ENCODE data around the gene TMEM129.

Gene TMEM129

DNA sequence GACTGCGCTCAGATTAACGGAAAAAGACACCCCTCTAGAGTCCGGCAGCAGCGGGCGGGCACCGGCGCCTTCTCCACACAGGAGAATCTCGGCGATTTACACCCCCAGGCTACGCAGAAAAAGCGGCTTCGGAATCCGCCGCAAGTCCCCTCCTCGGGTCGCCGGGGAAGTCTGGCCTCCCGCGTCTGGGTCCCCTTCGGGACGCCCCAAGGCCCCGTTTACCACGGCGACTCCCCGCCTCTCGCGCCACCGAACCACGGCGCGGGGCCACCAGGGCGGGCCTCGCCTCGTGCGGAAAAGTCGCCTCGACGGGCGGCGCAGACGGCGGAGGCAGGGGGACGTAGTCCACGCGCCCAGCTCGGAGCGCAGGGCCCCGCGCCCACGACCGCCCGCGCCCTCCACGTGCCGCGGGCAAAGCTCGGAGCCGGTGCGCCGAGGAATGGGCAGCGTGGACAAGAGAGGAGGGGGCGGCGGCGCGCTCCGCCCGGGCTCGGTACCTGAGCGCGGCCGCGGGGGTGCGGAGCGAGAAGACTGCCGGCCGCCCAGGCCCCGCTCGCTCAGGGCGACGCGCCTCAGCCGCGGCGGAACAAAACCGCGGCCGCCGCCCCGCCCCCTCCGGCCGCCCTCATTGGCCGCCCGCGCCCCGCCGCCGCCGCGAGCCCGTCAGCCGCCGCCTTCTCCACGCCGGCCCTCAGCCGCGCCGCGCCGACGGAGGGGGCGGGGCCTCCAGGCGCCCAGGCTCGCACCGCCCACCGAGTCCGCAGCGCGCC is 37.2 kb downstream of the TMEM129 start, which contains the start of gene FAM53A:
Gene FAM53A, minus strand, starts transcription at position 578 of the 770 bp plus-strand sequence. CDS start 15,572 bp downstream, outside the sequence.
- peak; percentile 82 for ATAC-seq
- TF ChIP-seq ZNF8 (CRISPR knock-in tag; IDR thresholded peaks at IDR 0.05), result no peak
- no peak for TF ChIP-seq RARB (CRISPR knock-in tag; IDR thresholded peaks at IDR 0.05)
- TF ChIP-seq TOX (CRISPR knock-in tag; IDR thresholded peaks at IDR 0.05; ENCODE audit: borderline replicate concordance), result no peak

DNA sequence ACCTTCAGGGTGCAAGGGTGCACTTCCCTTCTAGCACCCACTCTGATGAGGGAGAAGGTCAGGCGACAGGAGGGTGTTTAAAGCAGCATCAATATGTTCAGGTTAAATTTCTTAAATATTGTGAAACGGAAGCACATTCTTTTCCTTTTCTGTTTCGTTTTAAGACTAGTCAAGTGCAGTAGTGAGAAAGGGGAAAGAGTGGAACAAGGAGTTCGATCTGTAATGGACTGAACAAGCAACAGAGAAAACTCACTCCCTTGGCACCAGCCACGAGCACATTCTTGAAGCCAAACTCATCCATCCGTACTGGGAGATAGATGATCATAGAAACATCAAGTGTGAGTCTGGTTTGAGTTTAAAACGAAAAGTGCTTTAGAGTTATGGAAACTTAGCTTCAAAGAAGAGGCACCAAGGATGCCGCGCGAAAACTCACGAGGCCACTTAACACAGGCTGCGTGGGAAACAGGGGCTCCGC is 37.8 kb downstream of the TMEM129 start:
- peak; percentile 80 for ATAC-seq
- TF ChIP-seq ZFP30 (CRISPR knock-in tag; IDR thresholded peaks at IDR 0.05) (0 out of 2 replicates have a peak, but pooled peaks have one; percentile 21), TOX (CRISPR knock-in tag; IDR thresholded peaks at IDR 0.05; ENCODE audit: borderline replicate concordance) (no peak), ZNF70 (CRISPR knock-in tag; IDR thresholded peaks at IDR 0.05) (no peak)

DNA sequence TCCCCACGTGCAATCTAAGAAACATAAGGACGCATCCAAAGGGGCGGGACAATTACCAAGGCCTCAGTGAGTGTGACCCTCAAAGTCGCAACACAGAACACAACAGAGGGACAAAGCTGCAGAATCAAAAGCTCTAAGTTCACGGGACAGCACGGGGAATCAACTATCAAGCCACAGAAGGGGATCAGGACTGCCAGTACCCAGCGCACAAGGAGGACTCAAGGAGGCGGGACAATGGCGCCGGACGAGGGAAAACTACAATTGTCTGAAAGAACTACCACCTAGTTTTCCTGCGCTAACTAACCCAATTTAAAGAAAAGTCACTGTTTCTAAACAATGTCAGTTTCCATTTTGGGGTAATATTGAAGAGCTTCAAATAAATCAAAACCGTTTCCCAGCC is 38.3 kb downstream of the TMEM129 start:
- TF ChIP-seq ZFP30 (CRISPR knock-in tag; IDR thresholded peaks at IDR 0.05) (no peak), BACH2 (CRISPR knock-in tag; IDR thresholded peaks at IDR 0.05; ENCODE audit: borderline replicate concordance) (no peak), CSDC2 (CRISPR knock-in tag; IDR thresholded peaks at IDR 0.05) (no peak), ISL1 (CRISPR knock-in tag; IDR thresholded peaks at IDR 0.05) (no peak), TCF4 (CRISPR knock-in tag; IDR thresholded peaks at IDR 0.05; ENCODE audit: borderline replicate concordance) (no peak), ZNF8 (CRISPR knock-in tag; IDR thresholded peaks at IDR 0.05) (no peak), ZFP3 (CRISPR knock-in tag; IDR thresholded peaks at IDR 0.05) (no peak), PPARA (CRISPR knock-in tag; IDR thresholded peaks at IDR 0.05; ENCODE audit: borderline replicate concordance) (no peak), ZNF70 (CRISPR knock-in tag; IDR thresholded peaks at IDR 0.05) (no peak), TOX (CRISPR knock-in tag; IDR thresholded peaks at IDR 0.05; ENCODE audit: borderline replicate concordance) (no peak), ARNTL (CRISPR knock-in tag; IDR thresholded peaks at IDR 0.05; ENCODE audit: borderline replicate concordance, low read depth) (no peak), ZC3H10 (CRISPR knock-in tag; IDR thresholded peaks at IDR 0.05) (no peak)
- TF ChIP-seq, protein P1, sequence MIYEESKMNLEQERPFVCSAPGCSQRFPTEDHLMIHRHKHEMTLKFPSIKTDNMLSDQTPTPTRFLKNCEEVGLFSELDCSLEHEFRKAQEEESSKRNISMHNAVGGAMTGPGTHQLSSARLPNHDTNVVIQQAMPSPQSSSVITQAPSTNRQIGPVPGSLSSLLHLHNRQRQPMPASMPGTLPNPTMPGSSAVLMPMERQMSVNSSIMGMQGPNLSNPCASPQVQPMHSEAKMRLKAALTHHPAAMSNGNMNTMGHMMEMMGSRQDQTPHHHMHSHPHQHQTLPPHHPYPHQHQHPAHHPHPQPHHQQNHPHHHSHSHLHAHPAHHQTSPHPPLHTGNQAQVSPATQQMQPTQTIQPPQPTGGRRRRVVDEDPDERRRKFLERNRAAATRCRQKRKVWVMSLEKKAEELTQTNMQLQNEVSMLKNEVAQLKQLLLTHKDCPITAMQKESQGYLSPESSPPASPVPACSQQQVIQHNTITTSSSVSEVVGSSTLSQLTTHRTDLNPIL (CRISPR knock-in tag; IDR thresholded peaks at IDR 0.05; ENCODE audit: low read depth), result no peak
- TF ChIP-seq, protein P2, sequence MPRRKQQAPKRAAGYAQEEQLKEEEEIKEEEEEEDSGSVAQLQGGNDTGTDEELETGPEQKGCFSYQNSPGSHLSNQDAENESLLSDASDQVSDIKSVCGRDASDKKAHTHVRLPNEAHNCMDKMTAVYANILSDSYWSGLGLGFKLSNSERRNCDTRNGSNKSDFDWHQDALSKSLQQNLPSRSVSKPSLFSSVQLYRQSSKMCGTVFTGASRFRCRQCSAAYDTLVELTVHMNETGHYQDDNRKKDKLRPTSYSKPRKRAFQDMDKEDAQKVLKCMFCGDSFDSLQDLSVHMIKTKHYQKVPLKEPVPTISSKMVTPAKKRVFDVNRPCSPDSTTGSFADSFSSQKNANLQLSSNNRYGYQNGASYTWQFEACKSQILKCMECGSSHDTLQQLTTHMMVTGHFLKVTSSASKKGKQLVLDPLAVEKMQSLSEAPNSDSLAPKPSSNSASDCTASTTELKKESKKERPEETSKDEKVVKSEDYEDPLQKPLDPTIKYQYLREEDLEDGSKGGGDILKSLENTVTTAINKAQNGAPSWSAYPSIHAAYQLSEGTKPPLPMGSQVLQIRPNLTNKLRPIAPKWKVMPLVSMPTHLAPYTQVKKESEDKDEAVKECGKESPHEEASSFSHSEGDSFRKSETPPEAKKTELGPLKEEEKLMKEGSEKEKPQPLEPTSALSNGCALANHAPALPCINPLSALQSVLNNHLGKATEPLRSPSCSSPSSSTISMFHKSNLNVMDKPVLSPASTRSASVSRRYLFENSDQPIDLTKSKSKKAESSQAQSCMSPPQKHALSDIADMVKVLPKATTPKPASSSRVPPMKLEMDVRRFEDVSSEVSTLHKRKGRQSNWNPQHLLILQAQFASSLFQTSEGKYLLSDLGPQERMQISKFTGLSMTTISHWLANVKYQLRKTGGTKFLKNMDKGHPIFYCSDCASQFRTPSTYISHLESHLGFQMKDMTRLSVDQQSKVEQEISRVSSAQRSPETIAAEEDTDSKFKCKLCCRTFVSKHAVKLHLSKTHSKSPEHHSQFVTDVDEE (CRISPR knock-in tag; IDR thresholded peaks at IDR 0.05), result no peak
- TF ChIP-seq, protein P3, sequence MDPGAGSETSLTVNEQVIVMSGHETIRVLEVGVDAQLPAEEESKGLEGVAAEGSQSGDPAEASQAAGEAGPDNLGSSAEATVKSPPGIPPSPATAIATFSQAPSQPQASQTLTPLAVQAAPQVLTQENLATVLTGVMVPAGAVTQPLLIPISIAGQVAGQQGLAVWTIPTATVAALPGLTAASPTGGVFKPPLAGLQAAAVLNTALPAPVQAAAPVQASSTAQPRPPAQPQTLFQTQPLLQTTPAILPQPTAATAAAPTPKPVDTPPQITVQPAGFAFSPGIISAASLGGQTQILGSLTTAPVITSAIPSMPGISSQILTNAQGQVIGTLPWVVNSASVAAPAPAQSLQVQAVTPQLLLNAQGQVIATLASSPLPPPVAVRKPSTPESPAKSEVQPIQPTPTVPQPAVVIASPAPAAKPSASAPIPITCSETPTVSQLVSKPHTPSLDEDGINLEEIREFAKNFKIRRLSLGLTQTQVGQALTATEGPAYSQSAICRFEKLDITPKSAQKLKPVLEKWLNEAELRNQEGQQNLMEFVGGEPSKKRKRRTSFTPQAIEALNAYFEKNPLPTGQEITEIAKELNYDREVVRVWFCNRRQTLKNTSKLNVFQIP (CRISPR knock-in tag; IDR thresholded peaks at IDR 0.05; ENCODE audit: borderline replicate concordance, low read depth), result no peak
- TF ChIP-seq, protein P4, sequence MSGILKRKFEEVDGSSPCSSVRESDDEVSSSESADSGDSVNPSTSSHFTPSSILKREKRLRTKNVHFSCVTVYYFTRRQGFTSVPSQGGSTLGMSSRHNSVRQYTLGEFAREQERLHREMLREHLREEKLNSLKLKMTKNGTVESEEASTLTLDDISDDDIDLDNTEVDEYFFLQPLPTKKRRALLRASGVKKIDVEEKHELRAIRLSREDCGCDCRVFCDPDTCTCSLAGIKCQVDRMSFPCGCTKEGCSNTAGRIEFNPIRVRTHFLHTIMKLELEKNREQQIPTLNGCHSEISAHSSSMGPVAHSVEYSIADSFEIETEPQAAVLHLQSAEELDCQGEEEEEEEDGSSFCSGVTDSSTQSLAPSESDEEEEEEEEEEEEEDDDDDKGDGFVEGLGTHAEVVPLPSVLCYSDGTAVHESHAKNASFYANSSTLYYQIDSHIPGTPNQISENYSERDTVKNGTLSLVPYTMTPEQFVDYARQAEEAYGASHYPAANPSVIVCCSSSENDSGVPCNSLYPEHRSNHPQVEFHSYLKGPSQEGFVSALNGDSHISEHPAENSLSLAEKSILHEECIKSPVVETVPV (CRISPR knock-in tag; IDR thresholded peaks at IDR 0.05), result no peak
- ATAC-seq, result no peak

DNA sequence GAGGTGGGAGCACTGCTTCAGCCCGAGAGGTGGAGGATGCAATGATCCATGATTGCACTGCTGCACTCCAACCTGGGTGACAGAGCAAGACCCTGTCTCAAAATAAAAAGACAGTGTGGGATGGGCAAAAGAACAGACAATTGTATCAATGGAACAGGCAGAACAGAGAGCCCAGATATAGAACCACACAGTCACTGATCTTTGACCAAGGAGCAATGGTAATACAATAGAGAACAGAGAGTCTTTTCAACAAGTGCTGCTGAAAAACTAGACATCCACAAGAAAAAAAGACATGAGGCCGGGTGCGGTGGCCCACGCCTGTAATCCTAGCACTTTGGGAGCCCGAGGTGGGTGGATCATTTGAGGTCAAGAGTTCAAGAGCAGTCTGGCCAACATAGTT is 42.9 kb downstream of the TMEM129 start:
- ATAC-seq, result no peak
- no peak for TF ChIP-seq RARB (CRISPR knock-in tag; IDR thresholded peaks at IDR 0.05)
- TF ChIP-seq ARNTL (CRISPR knock-in tag; IDR thresholded peaks at IDR 0.05; ENCODE audit: borderline replicate concordance, low read depth), result no peak
- TF ChIP-seq GLIS3 (CRISPR knock-in tag; IDR thresholded peaks at IDR 0.05), result no peak
- no peak for TF ChIP-seq ZNF70 (CRISPR knock-in tag; IDR thresholded peaks at IDR 0.05)
- TF ChIP-seq, protein P3 (CRISPR knock-in tag; IDR thresholded peaks at IDR 0.05; ENCODE audit: borderline replicate concordance, low read depth), result no peak
- no peak for TF ChIP-seq SNAI2 (CRISPR knock-in tag; IDR thresholded peaks at IDR 0.05)
- no peak for TF ChIP-seq CSDC2 (CRISPR knock-in tag; IDR thresholded peaks at IDR 0.05)
- no peak for TF ChIP-seq ZNF8 (CRISPR knock-in tag; IDR thresholded peaks at IDR 0.05)
- no peak for TF ChIP-seq ZC3H10 (CRISPR knock-in tag; IDR thresholded peaks at IDR 0.05)
- TF ChIP-seq, protein P2 (CRISPR knock-in tag; IDR thresholded peaks at IDR 0.05), result no peak
- no peak for TF ChIP-seq ZFP3 (CRISPR knock-in tag; IDR thresholded peaks at IDR 0.05)
- no peak for TF ChIP-seq BACH2 (CRISPR knock-in tag; IDR thresholded peaks at IDR 0.05; ENCODE audit: borderline replicate concordance)
- no peak for TF ChIP-seq OSR1 (CRISPR knock-in tag; IDR thresholded peaks at IDR 0.05)
- TF ChIP-seq PPARA (CRISPR knock-in tag; IDR thresholded peaks at IDR 0.05; ENCODE audit: borderline replicate concordance), result no peak
- TF ChIP-seq ZFP30 (CRISPR knock-in tag; IDR thresholded peaks at IDR 0.05), result no peak

All from SK-N-SH treated with all-trans-retinoic acid at 6 μM for 48 hours (cell line).